GM18951 (cell line): Measurements from ENCODE around the gene KREMEN2.
A peak's percentile ranks its signal among the peaks of the same experiment; 100 is the strongest.

Experiments used
- POLR2A ChIP-seq: IDR thresholded peaks from 4 replicates; pipeline ENCODE4 v1.6.1; 2011; ENCODE audit warnings: mild to moderate bottlenecking; ENCODE audit not compliant: insufficient read length, insufficient read depth; ENCODE audit errors: extremely low read depth
- in situ Hi-C: fragments of 300-500 bp; cut with MboI; formaldehyde crosslinking; loops from one replicate; pipeline ENCODE4 v1.12.0; 2022; ENCODE audit warnings: low sequenced_read_pairs, mixed read lengths, inconsistent platforms; ENCODE audit not compliant: unreplicated experiment

Gene KREMEN2

DNA sequence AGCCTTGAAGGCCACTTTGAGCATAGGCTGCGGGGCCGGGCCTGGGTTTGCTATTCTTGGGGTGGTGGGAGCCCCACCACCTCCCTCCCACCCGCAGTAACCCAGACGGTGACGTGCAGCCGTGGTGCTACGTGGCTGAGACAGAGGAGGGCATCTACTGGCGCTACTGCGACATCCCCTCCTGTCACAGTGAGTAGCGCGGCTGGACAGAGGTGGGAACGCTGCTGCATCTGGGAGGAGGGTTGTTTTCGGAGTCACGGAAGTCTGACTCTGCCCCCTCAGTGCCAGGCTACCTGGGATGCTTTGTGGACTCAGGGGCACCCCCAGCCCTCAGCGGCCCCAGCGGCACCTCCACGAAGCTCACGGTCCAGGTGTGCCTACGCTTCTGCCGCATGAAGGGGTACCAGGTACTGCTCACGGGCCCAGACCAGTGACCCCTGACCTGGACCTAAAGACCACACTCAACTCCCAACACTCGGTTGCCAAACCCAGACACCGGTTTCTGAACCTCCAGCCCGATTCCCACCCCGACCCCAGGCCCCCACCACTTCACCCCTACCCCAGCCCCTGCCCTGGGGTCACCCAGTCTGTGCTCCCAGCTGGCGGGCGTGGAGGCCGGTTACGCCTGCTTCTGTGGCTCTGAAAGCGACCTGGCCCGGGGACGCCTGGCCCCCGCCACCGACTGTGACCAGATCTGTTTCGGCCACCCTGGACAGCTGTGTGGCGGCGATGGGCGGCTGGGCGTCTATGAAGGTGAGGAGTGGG lies 2.1 kb downstream of the KREMEN2 start:
- in situ Hi-C loops, result no loop called here

DNA sequence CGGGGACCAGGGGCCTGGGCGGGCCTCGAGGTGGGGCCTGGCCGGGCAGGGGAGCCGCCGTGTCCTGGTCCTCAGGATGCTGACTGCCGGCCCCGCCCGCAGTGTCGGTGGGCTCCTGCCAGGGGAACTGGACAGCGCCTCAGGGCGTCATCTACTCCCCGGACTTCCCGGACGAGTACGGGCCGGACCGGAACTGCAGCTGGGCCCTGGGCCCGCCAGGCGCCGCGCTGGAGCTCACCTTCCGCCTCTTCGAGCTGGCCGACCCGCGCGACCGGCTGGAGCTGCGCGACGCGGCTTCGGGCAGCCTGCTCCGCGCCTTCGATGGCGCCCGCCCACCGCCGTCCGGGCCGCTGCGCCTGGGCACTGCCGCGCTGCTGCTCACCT lies 2.7 kb downstream of the KREMEN2 start:
- no peak for TF ChIP-seq POLR2A
- in situ Hi-C loops, result no loop called here

More for the DNA sequence above, 2.1 kb downstream of the KREMEN2 start:
- TF ChIP-seq POLR2A, result no peak

DNA sequence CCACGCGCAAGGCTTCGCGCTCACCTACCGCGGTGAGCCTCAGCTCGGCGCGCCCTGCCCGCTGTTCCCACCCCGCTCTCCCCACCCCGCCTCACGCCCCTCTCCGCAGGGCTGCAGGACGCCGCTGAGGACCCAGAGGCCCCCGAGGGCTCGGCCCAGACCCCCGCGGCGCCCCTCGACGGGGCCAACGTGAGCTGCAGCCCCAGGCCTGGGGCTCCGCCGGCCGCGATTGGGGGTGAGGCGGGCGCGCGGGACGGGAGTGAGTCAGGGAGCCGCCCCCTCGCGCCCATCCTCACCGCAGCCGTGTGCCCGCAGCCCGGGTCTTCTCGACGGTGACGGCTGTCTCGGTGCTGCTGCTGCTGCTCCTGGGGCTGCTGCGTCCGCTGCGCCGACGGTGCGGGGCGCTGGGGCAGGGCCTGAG lies 3.1 kb downstream of the KREMEN2 start:
- no peak for TF ChIP-seq POLR2A
- in situ Hi-C loops, result no loop called here

DNA sequence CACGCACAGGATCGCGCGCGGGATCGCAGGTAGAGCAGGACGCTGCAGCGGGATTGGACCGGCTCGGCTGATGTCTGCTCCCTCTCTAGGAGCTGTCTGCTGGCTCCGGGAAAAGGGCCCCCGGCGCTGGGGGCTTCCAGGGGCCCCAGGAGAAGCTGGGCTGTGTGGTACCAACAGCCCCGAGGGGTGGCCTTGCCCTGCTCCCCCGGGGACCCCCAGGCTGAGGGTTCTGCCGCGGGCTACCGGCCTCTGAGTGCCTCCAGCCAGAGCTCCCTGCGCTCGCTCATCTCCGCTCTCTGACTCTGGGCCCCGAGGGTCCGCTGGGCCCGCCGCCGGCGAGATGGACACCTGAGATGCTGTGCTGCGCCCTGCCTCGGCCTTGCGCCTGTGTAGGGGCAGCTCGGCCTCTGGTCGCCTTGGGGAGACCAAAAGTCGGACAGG lies 3.7 kb downstream of the KREMEN2 start:
- in situ Hi-C loops, result no loop called here

DNA sequence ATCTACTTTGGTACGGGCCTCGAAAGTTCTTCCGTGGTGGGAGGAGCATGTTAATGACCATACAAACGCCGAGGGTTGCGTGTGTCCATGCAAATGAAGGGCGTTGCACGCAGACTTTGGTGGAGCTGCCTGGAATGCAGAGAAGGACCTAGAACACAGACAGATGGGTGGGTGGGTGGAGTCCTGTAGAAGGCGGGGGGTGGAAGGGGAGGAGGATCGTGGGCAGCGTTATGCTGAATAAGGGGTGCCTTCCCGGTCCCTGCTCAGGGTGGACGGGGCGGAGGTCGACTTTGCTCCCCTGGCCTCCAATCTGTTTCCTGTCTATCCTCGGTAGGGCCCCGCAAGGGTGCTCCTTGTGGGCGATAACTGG lies 4.3 kb downstream of the KREMEN2 start:
- in situ Hi-C loops, result no loop called here
- TF ChIP-seq POLR2A, result no peak

More for the DNA sequence above, 3.7 kb downstream of the KREMEN2 start:
- no peak for TF ChIP-seq POLR2A

DNA sequence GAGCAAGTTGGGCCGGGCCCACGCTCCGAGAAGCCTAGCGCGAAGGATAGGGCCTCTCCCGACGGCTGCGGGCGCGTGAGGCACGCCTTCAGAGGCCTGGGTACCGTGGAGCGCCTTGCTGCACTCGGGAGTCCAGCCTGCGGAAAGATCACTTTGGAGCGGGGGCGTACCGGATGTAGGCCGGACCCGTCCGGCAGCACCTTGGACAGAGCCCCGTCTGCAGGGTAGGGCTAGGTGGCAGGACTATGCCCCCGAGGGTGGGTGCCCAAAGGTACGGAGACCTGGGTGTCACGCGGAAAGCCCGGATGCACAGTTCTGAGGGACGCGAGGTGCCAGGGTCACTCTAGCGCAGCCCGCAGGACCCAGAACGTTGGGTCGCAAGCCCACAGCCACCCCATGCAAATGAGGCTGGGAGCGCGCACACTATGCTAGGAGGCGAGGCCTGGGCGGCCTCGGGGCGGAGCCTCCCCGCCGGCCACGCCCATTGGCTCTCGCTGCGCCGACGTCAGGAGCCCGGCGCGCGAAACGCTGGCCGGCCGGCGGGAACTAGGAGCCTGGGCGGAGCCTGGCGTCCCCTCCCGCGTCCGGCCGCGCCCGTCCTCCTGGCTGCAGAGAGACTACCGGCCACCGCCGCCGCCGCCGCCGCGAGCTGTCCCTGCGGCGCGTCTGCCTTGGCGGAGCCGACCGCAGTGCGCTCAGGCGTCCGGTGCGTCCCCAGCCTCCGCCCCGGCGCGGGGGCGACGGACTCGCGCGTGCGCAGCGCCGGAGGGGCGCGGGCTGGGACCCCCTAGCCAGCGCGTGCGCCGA lies 4.9 kb downstream of the KREMEN2 start, which contains the start of gene PAQR4:
Gene PAQR4 (plus strand): TSS at position 611 of the 807 bp plus-strand sequence. CDS start 327 bp downstream, outside the sequence.
- in situ Hi-C loops, result no loop called here
- peak; percentile 62 for TF ChIP-seq POLR2A

DNA sequence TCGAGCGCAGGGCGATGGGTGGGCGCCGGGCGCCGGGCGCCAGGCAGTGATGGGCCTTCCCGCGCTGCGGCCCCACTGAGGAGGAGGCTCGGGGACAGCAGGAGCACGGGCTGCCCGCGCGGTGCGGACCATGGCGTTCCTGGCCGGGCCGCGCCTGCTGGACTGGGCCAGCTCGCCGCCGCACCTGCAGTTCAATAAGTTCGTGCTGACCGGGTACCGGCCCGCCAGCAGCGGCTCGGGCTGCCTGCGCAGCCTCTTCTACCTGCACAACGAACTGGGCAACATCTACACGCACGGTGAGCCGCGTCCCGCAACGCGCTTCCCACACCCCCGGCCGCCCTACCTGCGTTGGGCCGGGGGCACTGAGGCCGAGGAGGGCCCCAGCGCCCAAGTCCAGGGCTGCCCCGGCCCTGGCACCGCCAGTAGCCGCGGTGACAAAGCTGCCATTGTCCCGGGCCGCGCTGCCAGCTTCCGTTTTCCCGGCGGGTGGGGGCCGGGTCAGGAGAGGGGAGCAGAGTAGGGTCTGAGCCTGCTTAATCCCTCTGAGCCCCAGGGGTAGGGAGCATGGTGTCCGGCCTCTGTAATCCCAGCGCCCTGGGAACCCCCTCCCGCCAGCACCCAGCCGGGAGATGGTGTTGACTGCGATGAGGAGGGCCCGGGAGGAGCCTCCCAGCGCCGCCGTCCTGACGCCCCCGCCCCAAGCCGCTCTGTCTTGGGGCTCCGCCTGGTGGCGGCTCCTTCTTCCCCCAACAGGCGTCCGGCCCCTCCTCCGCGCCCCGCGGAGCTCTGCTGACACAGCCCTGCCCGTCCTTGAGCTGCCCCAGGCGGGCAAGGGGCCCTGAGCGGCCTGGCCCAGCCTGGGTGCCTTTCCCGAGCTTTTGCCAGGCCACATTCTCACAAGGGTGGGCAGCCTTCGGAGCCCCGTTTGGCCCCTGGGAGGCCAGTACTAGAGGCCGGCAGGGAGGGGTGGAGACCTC lies 5.8 kb downstream of the KREMEN2 start:
- in situ Hi-C loops, result no loop called here

DNA sequence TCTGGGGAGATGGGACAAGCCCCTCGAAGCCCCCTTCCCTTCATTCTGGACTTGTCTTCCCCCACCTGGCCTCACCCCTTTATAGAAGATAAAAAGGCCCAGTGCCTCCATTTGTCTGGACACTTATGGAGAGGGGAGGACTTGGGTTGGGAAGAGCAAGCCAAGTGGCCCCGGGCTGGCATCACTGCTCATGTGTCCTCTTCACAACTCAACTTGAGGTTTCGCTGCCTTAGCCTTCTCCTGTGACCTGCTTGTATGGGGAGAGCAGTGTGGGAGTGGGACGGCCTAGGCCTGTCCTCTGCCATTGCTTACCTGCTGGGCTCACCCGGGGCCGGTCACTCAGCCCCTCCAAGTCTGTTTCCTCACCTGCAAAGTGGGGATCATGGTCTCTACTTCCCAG lies 6.5 kb downstream of the KREMEN2 start:
- no peak for TF ChIP-seq POLR2A
- in situ Hi-C loops, result no loop called here

More for the DNA sequence above, 5.8 kb downstream of the KREMEN2 start:
- TF ChIP-seq POLR2A, result peak; percentile 42

DNA sequence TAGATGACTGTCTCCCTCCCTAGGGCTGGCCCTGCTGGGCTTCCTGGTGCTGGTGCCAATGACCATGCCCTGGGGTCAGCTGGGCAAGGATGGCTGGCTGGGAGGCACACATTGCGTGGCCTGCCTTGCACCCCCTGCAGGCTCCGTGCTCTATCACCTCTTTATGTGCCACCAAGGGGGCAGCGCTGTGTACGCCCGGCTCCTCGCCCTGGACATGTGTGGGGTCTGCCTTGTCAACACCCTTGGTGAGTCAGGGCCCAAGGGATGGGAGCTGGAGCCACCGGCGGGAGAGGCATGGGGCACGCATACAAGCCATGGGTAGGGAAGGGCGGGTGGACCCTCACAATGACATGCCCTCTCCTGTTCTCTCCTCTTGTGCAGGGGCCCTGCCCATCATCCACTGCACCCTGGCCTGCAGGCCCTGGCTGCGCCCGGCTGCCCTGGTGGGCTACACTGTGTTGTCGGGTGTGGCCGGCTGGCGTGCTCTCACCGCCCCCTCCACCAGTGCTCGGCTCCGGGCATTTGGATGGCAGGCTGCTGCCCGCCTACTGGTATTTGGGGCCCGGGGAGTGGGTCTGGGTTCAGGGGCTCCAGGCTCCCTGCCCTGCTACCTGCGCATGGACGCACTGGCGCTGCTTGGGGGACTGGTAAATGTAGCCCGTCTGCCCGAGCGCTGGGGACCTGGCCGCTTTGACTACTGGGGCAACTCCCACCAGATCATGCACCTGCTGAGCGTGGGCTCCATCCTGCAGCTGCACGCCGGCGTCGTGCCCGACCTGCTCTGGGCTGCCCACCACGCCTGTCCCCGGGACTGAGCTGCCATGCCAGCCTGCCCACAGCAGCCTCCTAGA lies 7.3 kb downstream of the KREMEN2 start:
- in situ Hi-C loops, result no loop called here
- TF ChIP-seq POLR2A, result peak; percentile 32

DNA sequence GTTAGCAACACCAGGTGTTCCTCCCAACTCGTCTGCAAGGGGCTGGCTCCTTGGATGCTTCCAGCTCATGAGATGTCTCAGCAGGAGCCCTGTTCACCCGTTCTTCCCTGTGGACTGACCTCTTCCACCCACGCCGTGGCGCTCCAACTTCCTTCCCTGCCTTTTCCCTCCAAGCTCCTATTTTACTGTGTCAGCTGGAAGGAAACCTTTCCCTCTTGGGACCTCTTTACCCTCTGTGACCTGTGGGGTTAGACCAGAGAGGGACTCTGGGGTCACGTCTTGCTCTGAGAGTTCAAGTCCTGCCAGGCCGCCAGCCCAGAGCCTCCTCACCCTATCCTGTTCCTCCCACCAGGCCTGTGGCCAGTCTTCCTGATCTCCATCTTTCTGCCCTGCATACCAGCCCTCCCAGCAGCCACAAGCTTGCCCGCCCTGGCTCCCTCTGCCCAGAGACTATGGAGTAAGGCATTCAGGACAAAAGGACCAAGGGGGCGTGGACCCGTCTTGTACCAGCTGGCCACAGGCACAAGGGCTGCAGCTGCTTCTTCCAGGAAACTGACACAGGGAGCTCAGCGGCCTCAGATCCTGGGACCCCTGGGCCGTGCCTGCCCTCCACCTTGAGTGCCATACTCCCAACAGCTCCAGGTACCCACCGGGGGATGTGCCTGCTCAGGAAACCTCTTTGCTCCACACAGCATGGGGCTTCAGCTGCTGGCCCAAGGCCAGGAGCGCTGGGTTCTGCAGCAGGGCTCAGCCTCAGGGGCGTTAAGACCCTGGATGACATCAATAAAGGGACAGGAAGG lies 8.1 kb downstream of the KREMEN2 start:
- in situ Hi-C loops, result no loop called here
- no peak for TF ChIP-seq POLR2A

DNA sequence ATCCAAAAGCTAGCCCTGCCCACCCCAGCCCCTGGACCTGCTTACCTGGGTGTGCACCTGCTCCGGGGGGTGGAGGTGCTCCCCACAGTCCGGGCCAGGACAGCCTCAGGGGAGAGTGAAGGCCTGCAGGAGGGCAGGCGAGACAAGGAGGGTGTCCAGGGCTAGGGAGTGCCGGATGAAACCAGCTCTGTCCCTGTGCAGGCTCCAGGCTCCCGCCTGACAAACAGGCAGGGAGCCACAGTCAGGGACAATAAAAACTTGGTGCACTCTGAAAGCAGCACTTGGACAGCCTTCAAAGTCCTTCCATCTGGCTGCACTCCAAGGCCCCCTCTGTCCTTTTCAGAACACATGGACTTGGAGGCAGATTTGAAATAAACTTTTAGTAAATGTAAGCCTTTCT lies 9.0 kb downstream of the KREMEN2 start:
- in situ Hi-C loops, result no loop called here
- no peak for TF ChIP-seq POLR2A

DNA sequence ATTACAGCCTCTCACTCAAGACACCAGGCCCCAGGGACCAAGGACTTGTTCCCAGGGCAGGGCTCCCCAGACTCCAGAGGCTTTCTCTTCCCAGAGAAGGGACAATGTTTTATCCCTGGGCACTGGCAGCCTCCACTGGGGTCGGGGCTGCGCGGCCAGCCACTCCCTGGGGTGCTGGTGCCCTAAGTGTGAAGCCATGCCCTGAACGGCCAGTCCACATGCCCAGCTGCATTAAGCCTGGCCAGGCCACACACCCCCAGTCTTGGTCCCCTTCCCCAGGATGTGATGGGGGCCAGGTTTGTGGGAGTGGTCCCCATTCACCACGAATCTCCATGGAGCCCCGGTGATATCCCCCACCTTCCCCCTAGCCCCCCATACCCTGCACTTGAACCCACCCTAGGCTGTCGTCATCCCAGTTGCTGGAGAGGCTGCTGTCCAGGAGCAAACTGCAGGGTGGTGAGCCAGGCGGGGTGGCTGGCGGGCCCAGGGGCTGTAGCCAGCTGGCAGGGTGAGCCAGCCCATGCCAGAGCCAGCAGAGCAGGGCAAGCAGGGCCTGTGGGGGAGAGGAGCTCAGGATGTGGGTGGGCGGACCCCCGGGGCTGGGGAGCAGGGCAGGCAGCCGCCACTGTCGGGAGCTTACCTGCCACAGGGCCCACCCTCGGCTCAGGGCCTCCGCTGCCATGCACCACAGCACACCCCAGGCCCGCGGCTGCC lies 9.7 kb downstream of the KREMEN2 start:
- TF ChIP-seq POLR2A, result peak; percentile 7
- in situ Hi-C loops, result no loop called here
